Stromal cell of bone marrow (primary cell): Measurements from ENCODE around the gene C11orf52.

Experiments used
- DNase-seq: peaks from one replicate; pipeline ENCODE4 v3.0.0-alpha.2; 2012; ENCODE audit warnings: low read depth

The C11orf52 gene

DNA sequence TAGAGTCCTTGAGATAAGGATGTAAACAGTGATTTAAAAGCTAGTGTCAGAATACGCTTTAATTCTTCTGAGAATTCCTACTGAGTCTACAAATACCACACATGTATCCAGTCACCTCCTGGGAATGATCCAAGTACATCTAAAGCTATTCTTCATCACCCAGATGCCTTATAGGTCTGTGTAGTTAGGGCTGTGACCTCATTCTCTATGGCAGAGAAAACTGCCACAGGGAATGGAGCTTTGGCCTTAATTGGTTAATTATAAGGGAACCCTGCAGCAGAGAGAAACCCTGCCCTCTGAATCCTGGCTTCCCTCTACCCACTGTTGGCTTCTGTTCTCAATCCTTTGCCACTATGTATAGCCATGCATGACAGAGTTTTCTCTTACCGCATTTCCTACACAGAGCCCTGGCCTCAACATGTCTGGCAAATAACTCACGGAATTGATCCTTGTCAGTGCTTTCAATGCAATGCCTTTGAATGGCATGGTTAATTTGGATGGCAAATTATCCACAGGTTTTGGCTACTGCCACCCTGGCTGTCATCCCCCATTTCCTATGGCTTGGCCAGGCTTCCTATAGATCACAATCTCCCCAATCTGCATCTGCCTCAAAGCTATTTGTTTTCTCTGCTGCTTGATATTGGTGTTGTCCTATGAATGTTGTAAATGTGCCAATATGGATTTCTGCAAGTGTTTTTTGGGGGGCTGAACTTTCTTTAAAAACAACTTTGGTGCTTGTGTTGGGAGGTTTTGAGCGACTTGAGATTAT lies 21.3 kb downstream of the C11orf52 start:
- DNase-seq, result peak; percentile 54

DNA sequence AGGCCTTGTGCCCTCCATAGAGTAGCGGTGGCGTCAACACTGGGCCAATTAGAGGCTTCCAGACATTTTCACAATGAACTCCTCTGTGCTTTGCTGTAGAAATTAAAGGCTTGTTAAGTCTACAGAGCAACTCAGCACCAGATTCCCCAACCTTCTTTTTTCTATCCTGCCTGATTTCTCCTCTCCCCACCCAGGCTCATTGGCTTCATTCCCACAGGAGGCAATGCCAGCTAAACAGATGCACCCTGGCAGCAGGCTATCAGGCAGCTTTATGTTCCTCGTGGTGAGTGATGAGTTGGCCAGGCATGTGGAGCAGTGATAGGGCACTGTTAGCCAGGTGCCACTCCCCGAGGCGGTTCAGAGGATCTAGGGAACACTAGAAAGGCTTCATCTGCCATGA lies 23.2 kb downstream of the C11orf52 start:
- DNase-seq, result no peak

DNA sequence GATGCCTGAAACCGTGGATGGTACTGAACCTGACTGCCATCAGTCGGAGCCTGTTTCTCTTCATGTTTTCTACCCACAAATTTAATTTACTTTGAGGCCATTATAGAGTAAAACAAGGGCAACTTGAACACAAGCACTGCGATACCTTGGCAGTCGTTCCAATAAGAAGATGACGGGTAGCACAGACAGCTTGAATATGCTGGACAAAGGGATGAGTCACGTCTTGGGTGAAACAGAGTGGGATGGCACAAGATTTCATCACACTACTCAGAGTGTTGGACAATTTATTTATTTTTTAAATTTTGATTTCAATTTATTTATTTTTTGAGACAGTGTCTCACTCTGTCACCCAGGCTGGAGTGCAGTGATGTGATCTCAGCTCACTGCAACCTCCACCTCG lies 24.1 kb downstream of the C11orf52 start:
- DNase-seq, result no peak

DNA sequence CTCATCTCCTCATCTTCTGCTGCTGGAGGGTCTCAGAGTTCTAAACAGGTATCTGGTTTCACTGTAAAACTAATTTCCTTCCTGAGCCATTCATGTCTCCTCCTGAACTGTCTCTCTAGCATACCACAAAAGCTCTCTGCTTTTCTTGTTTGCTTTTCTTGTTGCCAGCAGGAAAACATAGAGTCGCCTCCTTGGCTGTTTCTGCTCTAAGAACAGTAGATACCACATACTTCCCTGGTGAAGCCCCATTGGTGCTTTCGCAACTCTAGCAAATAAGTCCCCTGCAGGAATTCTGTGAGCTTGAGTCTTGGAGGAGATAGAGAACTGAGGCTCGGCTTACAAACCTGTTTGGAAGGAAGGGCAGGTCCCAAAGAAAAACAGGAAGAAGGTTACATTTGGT lies 25.4 kb downstream of the C11orf52 start:
- peak; percentile 59 for DNase-seq

- DNase-seq, result peak; percentile 94
Measured at GRCh38 chr11:111944651-111945051, 25.9 kb downstream of the C11orf52 start.

- no peak for DNase-seq
Measured at GRCh38 chr11:111945198-111945597, 26.5 kb downstream of the C11orf52 start.

- DNase-seq, result no peak
Measured at GRCh38 chr11:111946499-111946898, 27.8 kb downstream of the C11orf52 start.

DNA sequence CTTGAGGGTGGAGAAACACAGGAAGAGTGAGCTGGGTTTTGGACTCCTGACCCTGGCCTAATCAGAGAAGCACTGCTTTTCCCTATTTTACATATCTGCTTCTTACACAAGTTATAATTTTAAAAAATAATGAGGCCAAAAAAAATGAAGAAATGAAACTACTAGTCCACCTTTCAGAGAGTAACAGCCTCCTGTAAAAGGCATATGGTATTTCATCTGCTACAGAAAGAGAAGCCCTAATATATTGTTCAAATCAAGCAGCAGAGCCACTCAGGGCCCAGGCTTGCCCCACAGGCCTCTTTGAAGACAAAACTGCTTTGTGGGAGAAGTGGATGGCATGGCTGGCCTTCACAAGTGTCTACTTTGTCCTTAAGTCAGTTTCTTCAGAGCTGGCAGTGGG lies 28.4 kb downstream of the C11orf52 start:
- no peak for DNase-seq

DNA sequence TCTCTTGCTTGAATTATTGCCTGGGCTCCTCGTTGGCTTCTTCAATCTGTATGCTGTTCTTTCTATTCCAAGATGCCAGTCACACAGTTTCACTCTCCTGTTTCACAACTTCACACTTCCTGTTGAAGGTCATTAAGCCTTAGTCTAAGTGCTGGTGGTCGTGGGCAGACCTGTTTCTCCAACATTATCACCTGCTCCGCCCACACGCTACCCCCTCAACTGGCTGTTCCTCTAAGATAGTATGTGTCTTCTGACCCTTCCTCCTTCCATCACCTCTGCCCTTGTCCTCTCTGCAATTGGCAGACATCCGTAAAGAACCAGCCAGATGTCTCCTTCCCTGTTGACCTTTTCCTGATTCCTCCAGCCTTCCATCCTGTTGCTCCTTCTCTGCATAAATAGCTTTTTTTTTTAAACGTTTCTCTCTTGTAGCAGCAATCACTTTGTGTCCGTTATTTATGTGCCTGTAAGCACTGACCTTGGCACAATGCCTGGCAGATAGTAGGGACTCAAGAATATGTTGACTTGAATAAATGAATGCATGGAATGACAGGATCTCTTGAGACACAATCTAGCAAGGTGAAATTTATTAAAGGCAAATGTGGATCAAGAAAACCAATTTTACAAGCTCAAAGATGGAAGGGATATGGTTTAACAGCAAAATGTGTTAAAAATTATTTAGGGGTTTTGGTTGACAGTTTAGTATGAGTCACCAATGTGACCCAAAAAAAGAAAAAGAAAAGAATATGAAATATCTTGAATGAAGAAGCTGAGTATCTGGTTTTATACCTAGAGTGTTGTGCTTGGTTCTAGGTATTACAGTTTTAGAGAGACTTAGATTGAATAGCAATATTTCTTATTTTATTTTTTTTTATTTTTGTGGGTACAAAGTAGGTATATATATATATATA lies 31.1 kb downstream of the C11orf52 start:
- DNase-seq, result no peak

DNA sequence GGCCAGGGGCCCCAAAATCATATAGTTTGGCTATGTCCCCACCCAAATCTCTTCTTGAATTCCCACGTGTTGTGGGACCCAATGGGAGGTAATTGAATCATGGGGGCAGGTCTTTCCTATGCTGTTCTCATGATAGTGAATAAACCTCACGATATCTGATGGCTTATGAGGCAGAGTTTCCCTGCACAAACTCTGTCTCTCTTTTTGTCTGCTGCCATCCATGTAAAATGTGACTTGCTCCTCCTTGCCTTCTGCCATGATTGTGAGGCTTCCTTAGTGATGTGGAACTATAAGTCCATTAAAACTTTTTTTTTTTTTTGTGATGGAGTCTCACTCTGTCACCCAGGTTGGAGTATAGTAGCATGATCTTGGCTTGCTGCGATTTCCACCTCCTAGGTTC lies 32.9 kb downstream of the C11orf52 start:
- no peak for DNase-seq

DNA sequence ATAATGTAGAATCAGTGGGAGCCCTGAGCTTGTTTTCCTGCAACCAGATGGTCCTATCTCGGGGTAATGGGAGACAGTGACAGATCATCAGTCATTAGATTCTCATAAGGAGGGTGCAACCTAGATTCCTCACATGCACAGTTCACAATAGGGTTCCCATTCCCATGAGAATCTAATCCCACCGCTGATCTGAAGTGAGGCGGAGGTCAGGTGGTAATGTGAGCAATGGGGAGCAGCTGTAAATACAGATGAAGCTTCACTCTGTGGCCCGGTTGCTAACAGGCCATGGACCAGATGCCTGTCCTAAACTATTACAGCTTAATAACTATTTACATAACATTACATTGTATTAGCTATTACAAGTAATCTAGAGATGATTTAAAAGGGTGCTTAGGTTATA lies 35.4 kb downstream of the C11orf52 start:
- no peak for DNase-seq

- no peak for DNase-seq
Measured at GRCh38 chr11:111957663-111958444, 39.1 kb downstream of the C11orf52 start.

DNA sequence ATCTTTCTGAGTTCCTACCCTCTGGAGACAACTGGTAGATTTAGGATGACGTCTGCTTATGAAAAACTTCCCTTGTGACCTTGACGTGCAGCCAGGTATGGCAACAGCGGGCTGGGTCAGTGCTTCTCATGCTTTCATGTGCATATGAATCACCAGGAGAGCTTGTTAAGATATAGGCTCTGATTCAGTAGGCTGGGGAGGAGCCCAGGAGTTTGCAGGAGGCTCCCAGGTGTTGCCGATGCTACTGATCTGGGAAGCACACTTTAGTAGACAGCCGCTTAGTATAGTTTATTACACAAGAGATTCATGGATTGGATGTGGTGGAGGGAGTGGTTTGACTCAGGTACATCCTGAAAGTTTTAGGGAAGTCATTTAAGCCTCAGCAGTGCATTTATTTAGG lies 42.2 kb downstream of the C11orf52 start:
- DNase-seq, result no peak

- no peak for DNase-seq
Measured at GRCh38 chr11:111961389-111962300, 42.9 kb downstream of the C11orf52 start.

DNA sequence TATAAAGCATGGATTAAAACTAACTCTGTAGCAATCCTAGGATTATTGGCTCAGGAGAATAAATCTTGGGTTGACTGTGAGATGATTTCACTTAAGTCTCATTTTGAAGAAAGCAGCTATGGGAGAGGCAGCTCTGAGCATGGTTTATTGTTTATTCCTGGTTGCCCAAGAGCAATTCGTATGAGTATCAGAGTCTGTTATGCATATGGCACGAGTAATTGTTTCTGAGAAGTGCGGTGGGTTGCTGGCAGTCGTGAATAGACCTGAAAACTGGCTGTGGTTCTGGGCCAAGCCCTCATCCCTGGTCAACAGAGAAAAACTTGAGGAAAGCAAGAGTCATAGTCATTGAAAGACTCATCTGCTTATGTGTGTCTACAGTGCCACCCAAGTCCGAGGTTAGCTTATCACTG lies 45.2 kb downstream of the C11orf52 start:
- no peak for DNase-seq

DNA sequence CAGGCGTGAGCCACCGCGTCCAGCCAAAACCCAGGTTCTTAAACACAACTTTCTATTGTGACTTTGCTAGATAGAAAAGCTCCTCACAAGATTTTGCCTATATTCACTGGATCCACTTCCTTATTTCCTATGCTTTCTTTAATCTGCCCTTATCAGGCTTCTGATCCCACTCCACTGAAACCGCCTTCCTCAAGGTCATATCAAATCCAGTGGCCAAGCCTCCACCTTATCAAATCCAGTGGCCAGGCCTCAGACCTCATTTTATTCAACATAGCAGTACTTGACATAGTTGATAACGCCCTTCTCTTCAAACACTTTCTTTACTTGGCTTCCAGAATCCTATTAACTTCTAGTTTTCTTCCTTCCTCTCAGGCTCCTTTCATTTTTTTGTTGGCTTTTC lies 48.0 kb downstream of the C11orf52 start:
- no peak for DNase-seq

DNA sequence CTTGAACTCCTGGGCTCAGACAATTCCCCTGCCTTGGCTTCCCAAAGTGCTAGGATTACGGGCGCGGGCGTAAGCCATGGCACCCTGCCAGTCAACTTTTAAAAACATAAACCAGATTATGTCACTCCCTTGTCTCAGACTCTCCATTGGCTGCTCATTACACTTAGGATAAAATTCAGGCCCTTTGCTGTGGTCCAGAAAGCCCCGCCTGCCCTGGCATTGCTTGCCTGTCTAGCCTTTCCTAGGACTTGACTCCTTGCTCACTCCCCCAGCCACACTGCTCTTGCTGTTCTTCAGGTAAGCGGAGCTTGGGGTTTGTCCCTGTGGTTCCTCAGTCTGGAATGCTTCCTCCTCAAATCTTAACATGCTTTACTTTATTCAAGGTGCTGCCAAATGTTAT lies 48.9 kb downstream of the C11orf52 start:
- no peak for DNase-seq

DNA sequence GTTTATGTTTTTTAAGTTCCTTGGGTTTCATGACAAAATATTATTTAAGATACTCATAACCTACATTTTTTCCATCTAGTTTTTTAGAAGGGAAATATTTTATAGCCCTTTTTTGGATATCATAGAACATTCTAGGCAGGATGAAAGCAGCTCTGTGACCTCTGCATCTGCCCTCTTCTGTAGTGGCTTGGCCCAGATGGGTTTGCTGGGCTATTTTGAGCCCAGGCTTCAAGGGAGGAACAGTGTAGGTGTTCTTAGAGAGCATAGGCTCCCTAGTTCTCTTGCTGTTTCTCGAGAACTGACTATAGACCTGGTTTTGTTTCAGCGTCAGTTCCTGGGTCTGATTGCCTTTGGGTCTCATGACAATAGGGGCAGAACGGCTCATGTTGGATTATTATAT lies 50.6 kb downstream of the C11orf52 start:
- no peak for DNase-seq

DNA sequence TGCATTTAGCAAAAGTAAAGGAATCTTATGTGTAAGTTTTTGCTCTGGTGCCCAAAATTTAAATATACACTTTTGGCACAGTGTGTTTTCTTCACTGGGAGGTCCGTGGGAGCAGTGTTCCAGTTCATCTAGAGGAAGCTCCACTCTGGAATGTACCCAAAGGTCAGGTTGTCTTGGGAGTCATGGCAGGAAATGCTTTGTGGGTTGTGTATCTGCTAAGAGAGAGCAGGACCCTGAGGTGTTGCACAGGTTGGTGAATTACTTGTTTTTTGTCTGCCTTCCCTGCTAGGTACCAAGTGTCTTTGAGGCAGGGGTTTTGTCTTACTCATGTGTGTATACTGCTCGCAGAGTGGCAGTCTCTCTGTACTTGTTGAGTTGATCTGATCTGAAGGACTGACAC lies 55.7 kb downstream of the C11orf52 start:
- no peak for DNase-seq

DNA sequence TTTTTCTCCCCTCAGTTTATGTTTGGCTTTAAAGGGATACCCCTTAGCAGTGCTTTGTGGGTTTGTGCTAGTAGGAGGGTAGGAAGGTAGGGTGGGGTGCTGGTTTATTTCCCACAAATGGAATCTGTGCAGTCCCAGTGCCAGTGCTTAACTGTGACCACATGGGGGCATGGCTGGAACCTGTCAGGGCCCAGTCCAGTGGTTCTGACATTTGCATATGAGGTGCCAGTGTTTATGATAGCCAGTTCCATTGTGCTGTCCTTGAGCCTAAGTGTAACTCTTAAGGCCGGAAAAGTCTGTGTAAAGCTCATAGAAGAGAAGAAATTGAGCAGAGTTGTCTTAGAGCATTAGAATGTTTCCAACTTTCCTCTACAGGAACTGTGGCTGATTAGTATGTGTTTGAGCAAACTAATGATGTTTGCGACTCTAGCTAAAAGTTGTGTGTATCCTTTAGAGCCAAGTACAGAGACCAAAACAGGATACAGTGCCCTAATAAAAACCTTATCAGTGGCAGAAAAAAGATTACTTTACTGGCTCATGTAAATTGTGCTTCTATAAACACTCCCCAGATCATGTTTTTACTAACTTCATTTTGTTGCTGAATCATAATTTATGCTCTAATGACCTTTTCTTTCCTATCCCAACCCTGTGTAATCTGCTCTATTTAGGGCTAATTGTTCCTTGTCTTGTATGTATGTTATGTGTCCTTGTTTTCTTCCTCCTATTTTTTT lies 56.5 kb downstream of the C11orf52 start:
- no peak for DNase-seq
